Measurements from ENCODE around the gene HOXB7.

HOXB7 gene

DNA sequence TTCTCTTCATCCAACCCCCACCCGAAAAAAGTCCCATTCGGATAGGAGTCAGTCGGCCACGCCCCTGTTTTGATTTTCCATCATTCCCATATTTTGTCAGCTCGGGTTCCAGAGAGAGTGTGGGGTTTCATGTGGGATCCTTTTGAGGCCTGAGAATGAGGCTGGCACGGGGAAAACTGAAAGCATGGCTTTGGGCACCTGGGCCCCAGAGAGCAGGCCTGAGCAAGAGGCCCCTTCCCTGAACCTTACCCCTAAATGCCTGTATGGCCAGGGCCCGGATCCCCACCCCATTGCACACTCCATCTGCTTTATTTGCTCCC, 28.1 kb downstream of the HOXB7 start:
- ChIA-PET CTCF (interaction anchor here (0.7 to 2.4 kb wide), 7 partner anchors 13 to 249 kb away, joined by 3 to 20 read pairs (median 5); no protein-coding TSS in a partner anchor), POLR2A (interaction anchor here (0.6 to 2.2 kb wide), 7 partner anchors 12 to 39 kb away, joined by 3 to 11 read pairs (median 3); no protein-coding TSS in a partner anchor)

DNA sequence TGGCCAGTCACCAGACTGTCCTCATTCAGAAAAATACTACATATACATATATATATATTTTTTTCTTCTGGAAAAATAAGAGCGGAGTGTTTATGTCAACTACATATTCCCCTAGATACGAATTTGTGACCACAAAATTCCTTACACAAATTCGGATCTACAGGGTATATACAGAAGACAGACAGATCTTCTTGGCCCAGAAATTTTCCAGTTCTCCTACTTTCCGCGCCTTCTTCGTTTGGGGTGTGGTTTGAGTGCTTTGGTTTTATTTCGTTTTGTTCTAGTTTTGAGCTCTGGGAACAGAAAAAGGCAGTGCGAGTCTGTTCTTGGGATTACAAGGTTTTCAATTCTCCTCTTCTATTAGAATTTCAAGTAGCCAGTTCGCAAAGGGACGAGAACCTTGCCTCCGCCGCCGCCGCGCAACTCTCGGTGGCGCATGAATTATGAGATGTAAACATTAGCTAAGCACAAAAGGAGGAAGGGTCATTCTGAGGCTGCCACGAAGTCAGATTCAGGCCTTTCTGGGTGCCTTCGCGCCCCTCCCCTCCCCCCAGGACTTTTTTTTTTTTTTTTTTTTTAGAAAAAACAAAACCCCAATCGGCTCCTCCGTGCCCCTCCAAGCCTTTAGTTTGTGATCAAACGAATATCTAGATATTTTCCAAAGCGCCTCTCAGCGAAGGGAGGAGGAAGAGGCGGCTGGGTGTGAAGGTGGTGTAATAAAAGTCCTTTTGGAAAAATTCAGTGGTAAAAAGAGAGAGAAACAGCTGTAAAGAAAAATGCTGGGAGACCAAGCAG, 30.9 kb downstream of the HOXB7 start:
- POLR2A ChIA-PET: interaction anchor here (0.7 to 0.9 kb wide), 2 partner anchors 9 to 45 kb away, joined by 4 read pairs; no protein-coding TSS in a partner anchor
- TF ChIP-seq, protein P1, sequence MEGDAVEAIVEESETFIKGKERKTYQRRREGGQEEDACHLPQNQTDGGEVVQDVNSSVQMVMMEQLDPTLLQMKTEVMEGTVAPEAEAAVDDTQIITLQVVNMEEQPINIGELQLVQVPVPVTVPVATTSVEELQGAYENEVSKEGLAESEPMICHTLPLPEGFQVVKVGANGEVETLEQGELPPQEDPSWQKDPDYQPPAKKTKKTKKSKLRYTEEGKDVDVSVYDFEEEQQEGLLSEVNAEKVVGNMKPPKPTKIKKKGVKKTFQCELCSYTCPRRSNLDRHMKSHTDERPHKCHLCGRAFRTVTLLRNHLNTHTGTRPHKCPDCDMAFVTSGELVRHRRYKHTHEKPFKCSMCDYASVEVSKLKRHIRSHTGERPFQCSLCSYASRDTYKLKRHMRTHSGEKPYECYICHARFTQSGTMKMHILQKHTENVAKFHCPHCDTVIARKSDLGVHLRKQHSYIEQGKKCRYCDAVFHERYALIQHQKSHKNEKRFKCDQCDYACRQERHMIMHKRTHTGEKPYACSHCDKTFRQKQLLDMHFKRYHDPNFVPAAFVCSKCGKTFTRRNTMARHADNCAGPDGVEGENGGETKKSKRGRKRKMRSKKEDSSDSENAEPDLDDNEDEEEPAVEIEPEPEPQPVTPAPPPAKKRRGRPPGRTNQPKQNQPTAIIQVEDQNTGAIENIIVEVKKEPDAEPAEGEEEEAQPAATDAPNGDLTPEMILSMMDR (IDR thresholded peaks at IDR 0.05; ENCODE audit: insufficient read depth, low read length, missing control alignments): no peak
- CTCF ChIA-PET: interaction anchor here (0.7 to 2.8 kb wide), 3 partner anchors 8 to 44 kb away, joined by 3 to 13 read pairs (median 3); no protein-coding TSS in a partner anchor
- DNase-seq (ENCODE audit: low read depth, low spot score): no peak
- peak overlapping the region; percentile 78 for H3K4me3 ChIP-seq (ENCODE audit: low read depth, low read length)

More for the DNA sequence above, 28.1 kb downstream of the HOXB7 start:
- peak overlapping the region; percentile 78 for H3K4me3 ChIP-seq (ENCODE audit: low read depth, low read length)
- TF ChIP-seq, protein P1 (IDR thresholded peaks at IDR 0.05; ENCODE audit: insufficient read depth, low read length, missing control alignments): no peak
- no peak for DNase-seq (ENCODE audit: low read depth, low spot score)

DNA sequence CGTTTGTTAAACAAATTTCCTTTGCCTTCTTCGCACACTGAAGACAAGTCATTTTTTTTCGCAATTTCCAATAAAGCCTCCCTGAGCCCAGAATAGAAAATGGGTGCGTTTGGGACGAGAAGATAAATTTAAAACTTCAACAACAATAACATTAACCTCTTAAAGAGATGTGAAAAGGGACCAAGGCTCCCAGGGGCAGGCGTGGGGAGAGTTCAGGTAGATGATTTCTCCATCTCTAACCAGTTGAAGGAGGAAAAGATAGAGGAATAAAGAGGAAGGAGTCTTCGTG, 31.4 kb downstream of the HOXB7 start:
- TF ChIP-seq, protein P1 (IDR thresholded peaks at IDR 0.05; ENCODE audit: insufficient read depth, low read length, missing control alignments): no peak
- CTCF ChIA-PET: interaction anchor here (0.5 to 2.8 kb wide), 2 partner anchors 9 to 14 kb away, joined by 3 to 13 read pairs; no protein-coding TSS in a partner anchor
- peak overlapping the region; percentile 78 for H3K4me3 ChIP-seq (ENCODE audit: low read depth, low read length)
- no peak for DNase-seq (ENCODE audit: low read depth, low spot score)
- POLR2A ChIA-PET: interaction anchor here (1.1 kb wide), 1 partner anchor 8 kb away, joined by 6 read pairs; no protein-coding TSS in a partner anchor

DNA sequence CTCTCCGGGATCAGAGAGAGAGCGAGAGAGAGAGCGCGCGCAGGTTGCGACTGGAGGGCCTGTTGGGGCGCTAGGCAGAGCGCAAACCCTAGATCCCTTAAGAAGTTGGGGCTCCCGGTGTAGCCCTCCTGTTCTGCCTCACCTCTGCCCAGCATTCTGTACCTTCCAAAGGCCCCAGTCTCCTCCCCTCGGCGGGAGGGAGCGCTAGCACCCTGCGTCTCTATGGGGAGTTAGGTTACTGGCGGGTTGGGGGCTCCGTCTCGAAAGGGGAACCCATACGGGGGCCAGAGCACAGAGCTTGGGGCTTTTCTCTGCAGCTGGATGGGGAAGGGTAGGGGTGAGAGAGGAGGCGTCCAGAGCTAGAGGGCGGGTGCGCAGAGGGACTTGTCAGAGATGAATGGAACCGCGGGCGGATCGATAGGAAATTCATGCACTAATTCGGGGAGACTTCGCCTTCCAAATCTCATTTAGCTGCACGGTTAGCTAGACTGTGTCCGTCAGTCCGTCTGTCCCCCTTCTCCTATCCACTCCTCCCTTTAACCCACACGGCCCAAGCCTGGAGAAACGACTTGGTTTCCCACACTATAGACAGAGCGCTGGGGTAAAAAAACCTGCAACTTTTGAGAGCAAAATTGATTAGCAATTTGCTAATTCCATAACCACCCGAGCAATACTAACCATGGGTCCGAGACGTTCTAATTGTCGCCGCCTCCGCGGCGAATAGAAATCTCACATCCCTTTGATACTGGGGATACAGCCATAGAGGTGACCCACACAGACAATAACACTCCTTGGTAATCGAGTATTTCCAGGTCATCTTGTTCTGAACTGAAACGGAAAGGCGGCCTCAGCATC, 32.0 kb downstream of the HOXB7 start:
- TF ChIP-seq, protein P1 (IDR thresholded peaks at IDR 0.05; ENCODE audit: insufficient read depth, low read length, missing control alignments): no peak
- ChIA-PET CTCF (interaction anchor here (0.5 to 2.8 kb wide), 4 partner anchors 9 to 86 kb away, joined by 3 to 13 read pairs (median 3); no protein-coding TSS in a partner anchor), POLR2A (interaction anchor here (0.5 to 1.1 kb wide), 6 partner anchors 9 to 92 kb away, joined by 3 to 6 read pairs (median 4); no protein-coding TSS in a partner anchor)
- H3K4me3 ChIP-seq (ENCODE audit: low read depth, low read length): peak overlapping the region; percentile 78
- DNase-seq (ENCODE audit: low read depth, low spot score): no peak

DNA sequence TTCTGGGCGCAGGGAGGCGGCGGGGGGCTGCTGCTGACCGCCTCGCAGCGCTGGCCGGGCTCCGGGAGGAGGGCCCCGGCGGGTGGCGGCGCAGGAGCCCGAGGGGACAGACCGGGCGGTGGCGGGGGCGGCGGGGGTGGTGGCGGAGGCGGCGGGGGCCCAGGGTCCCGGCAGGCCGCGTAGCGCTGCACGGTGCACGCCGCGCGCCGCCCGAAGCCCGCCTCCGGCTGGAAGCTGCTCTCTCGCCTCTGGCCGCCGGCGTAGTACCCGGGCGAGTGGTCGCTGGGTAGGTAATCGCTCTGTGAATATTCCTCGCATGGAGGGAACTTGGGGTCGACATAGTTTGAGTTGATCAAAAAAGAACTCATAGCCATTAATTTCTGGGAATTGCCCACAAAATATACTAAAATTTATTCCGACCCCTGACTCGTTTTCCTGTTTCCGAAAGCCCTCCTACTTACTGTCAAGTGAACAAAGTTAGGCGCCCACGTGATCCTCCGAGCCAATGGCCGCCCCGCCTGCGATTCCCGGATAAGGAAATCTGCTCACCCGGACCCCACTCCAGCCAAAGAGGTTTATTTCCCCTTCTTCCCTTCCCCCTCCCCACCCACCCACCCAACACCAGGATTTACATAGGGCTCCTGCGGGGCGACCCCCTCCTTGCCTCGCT, 32.7 kb downstream of the HOXB7 start, which contains the start of gene HOXB4:
HOXB4 (minus strand) TSS at position 405 of the 670 bp plus-strand sequence; CDS start at position 374, 31 bp downstream.
- POLR2A ChIA-PET: interaction anchor here (0.5 to 2.8 kb wide), 6 partner anchors 9 to 92 kb away, joined by 3 to 16 read pairs (median 5); no protein-coding TSS in a partner anchor
- DNase-seq (ENCODE audit: low read depth, low spot score): no peak
- TF ChIP-seq, protein P1 (IDR thresholded peaks at IDR 0.05; ENCODE audit: insufficient read depth, low read length, missing control alignments): no peak
- H3K4me3 ChIP-seq (ENCODE audit: low read depth, low read length): peak within 1 kb of the TSS; percentile 78
- CTCF ChIA-PET: interaction anchor here (0.9 to 2.8 kb wide), 4 partner anchors 10 to 85 kb away, joined by 3 to 13 read pairs (median 4); no protein-coding TSS in a partner anchor

Data from AG04449 (cell line).